HepG2 (cell line): ENCODE measurements around the gene MAPK11. TPM values are rescaled to one million over a fixed set of nuclear protein-coding genes. Genes with fewer than 3 reads are reported as not detected.

ENCODE experiments used
- ATAC-seq: fragments of 200-7000 bp; cut with Tn5 transposase; 3 replicates; pipeline ENCODE4 v1.9.1; 2020; ENCODE audit warnings: mild to moderate bottlenecking, moderate library complexity
- BruUV-seq: library from RNA; stranded (reverse); fragments of 400-500 nt; replicated peaks from 2 replicates; lab custom pipeline; 2021; lab: Mats Ljungman, UMichigan
- CTCF ChIA-PET: fragments of 300-600 bp; formaldehyde crosslinking; extraction: SDS; loops from one replicate; lab custom pipeline; 2021; ENCODE audit warnings: low total read pairs, inconsistent platforms, low intra/inter-chr PET ratio; lab: Yijun Ruan, JAX
- POLR2A ChIA-PET: fragments of 350-600 bp; sonication (Branson Sonifier 250); formaldehyde crosslinking; loops from one replicate; lab custom pipeline; 2020; ENCODE audit warnings: antibody characterized with exemption, inconsistent platforms; lab: Yijun Ruan, JAX
- DNase-seq: peaks from one replicate; pipeline ENCODE4 v3.0.0-alpha.2; 2015; ENCODE audit warnings: low spot score
- FAIRE-seq: peaks from 3 replicates; lab custom pipeline; 2011; peaks lifted over from hg19 to GRCh38; lab: Jason Lieb, UNC
- H2AFZ ChIP-seq: one replicate; pipeline ENCODE4 v1.6.1; 2011; ENCODE audit warnings: low read length, inconsistent platforms
- H3K27ac ChIP-seq: fragments of 300-600 bp; 3 replicates; pipeline ENCODE4 v1.8.0; 2011; ENCODE audit warnings: mixed run types, mild to moderate bottlenecking, mixed read lengths, low read length, inconsistent platforms; ENCODE audit not compliant: insufficient read depth; ENCODE audit errors: extremely low read length
- H3K27me3 ChIP-seq, 2 experiments: fragments of 200-600 bp in 1 of 2; 2 replicates in 1 of 2; 3 replicates in 1 of 2; pipeline versions ENCODE4 v1.6.0 to v1.8.0; 2011; ENCODE audit warnings: low read length in 2 of 2, mild to moderate bottlenecking in 2 of 2, moderate library complexity in 2 of 2, inconsistent platforms in 1 of 2; ENCODE audit not compliant: insufficient read depth in 2 of 2, control insufficient read depth in 1 of 2
- H3K36me3 ChIP-seq, 2 experiments: fragments of 200-600 bp in 1 of 2; replicated peaks in 1 of 2; 2 replicates in 1 of 2; 3 replicates in 1 of 2; pipeline versions ENCODE4 v1.5.1 to v1.8.0; 2011; ENCODE audit warnings: low read length in 2 of 2, inconsistent platforms in 1 of 2; ENCODE audit not compliant: insufficient read depth in 2 of 2, control insufficient read depth in 1 of 2
- H3K4me1 ChIP-seq: 2 replicates; pipeline ENCODE4 v1.5.1; 2012; ENCODE audit warnings: low read length, inconsistent platforms; ENCODE audit not compliant: insufficient read depth
- H3K4me2 ChIP-seq: 2 replicates; pipeline ENCODE4 v1.6.0; 2011; ENCODE audit warnings: low read depth, low read length, inconsistent platforms
- H3K4me3 ChIP-seq, 3 experiments: fragments of 200-600 bp in 1 of 3; sonication (generic), shearing (Covaris generic) in 1 of 3; replicated peaks in 1 of 3; 2 replicates each; pipeline ENCODE4 v1.5.1; 2011 to 2016; ENCODE audit warnings: low read length in 3 of 3, inconsistent platforms in 2 of 3, low read depth in 2 of 3, mild to moderate bottlenecking in 2 of 3, control low read depth in 1 of 3, mixed read lengths in 1 of 3; ENCODE audit not compliant: insufficient read depth in 1 of 3
- H3K79me2 ChIP-seq: one replicate; pipeline ENCODE4 v1.6.1; 2011; ENCODE audit warnings: low read length, inconsistent platforms; ENCODE audit not compliant: insufficient read depth
- H3K9ac ChIP-seq: 2 replicates; pipeline ENCODE4 v1.6.0; 2011; ENCODE audit warnings: mild to moderate bottlenecking, low read depth, low read length, inconsistent platforms; ENCODE audit not compliant: insufficient read depth
- H3K9me3 ChIP-seq: 2 replicates; pipeline ENCODE4 v1.5.1; 2012; ENCODE audit warnings: mild to moderate bottlenecking, low read length
- H4K20me1 ChIP-seq: 2 replicates; pipeline ENCODE4 v1.6.0; 2011; ENCODE audit warnings: inconsistent platforms, mild to moderate bottlenecking, low read length, moderate library complexity; ENCODE audit not compliant: insufficient read depth
- BHLHE40 ChIP-seq: IDR thresholded peaks from 2 replicates; pipeline ENCODE4 v1.6.1; 2011; ENCODE audit warnings: low read length, improper control_type of control experiment
- ZC3H4 ChIP-seq: sonication (generic); formaldehyde crosslinking; IDR thresholded peaks from 2 replicates; pipeline ENCODE4 v1.4.0; 2020; ENCODE audit warnings: missing genetic modification reagents, borderline replicate concordance
- WGBS: methylation state at CpG from one replicate; pipeline ENCODE4 v1.1.6; 2017; ENCODE audit warnings: low lambda C conversion rate; 5-methylcytosine and 5-hydroxymethylcytosine counted together
- in situ Hi-C: cut with HindIII; loops from 2 replicates; pipeline ENCODE4 v1.10.0; 2017; ENCODE audit warnings: low pct_unique_long_range_greater_than_20kb; ENCODE audit not compliant: extremely low pct_ligation_motif_present
- intact Hi-C: fragments of 100-400 bp; cut with micrococcal nuclease; formaldehyde crosslinking; loops from one replicate; pipeline ENCODE4 v1.10.0; 2022; ENCODE audit not compliant: unreplicated experiment
- polyA plus RNA-seq, 8 experiments: library from polyadenylated mRNA; depleted of rRNA in 3 of 8; stranded (reverse) in 7 of 8; unstranded in 1 of 8; fragments of >200 nt; fragmentation: Illumina TruSeq in 4 of 8; extraction: Trizol in 4 of 8; gene quantifications; 2 replicates each; pipeline versions ENCODE4 v1.2.1 to v1.2.3, GENCODE V29; 2011 to 2016; ENCODE audit warnings: low read depth in 4 of 8, missing spikeins in 1 of 8, mixed read lengths in 1 of 8; ENCODE audit not compliant: insufficient read depth in 1 of 8
- total RNA-seq, 5 experiments: library from RNA; depleted of rRNA; stranded (reverse); fragments of >200 nt; fragmentation: Illumina TruSeq; extraction: Trizol; gene quantifications; 2 replicates each; pipeline ENCODE4 v1.2.3, GENCODE V29; 2016; ENCODE audit warnings: low read depth in 1 of 5
- TF ChIP-seq, protein P1 (sequence below): sonication (generic); formaldehyde crosslinking; IDR thresholded peaks from 2 replicates; pipeline ENCODE4 v1.5.0; 2020; ENCODE audit warnings: mild to moderate bottlenecking, missing genetic modification reagents, moderate library complexity
- TF ChIP-seq, protein P2 (sequence below): sonication (generic); formaldehyde crosslinking; IDR thresholded peaks from 2 replicates; pipeline ENCODE4 v1.5.1; 2020; ENCODE audit warnings: mild to moderate bottlenecking, missing genetic modification reagents, moderate library complexity
- TF ChIP-seq, protein P3 (sequence below): sonication (generic); formaldehyde crosslinking; IDR thresholded peaks from 2 replicates; pipeline ENCODE4 v1.5.1; 2020; ENCODE audit warnings: missing genetic modification reagents, mild to moderate bottlenecking, borderline replicate concordance
- TF ChIP-seq, protein P4 (sequence below): sonication (generic); formaldehyde crosslinking; IDR thresholded peaks from 2 replicates; pipeline ENCODE4 v1.4.0; 2020; ENCODE audit warnings: missing genetic modification reagents; ENCODE audit errors: not compliant biosample characterization

Gene MAPK11
- total and polyA plus RNA-seq, 2 of the 13 experiments (the other 11 are each of a cell fraction or from before 2014, with no cell fraction given), result 0.15 to 0.17 TPM

DNA sequence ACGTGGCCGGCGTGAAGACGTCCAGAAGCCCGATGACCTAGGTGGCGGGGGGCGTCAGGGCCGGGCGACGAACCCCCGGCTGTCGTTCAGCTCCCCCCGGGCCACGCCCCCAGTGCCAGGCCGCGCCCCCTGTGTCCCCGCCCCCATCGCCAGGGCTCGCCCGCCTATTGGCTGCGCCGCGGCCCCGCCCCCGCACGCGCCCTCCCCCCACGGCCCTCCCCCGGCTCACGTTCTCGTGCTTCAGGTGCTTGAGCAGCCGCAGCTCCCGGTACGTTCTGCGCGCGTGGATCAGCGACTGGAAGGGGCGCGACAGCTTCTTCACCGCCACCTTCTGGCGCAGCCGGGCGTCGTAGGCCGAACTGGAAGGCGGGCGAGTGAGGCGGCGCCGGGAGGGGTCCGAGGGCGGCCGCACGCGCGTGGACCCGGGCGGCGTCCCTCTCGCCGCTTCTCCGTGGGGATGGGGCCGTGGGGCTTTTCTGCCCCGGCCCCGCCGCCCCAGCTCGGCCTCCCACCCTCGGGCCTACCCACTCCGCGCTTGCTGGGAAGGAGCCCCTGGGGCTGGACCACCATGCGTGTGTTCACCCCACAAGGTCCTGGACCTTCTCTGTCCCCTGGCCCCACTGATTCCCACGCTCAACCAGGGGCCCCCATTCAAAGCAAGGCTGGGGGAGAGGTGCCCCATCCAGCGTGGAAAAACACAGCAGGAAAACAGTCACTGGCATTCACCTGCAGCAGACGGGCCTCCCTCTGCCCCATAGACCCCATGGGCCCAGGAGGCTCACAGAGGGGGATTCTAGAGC is 2.4 kb downstream of the MAPK11 start:
- DNase-seq (no peak), FAIRE-seq (no peak), ATAC-seq (no peak)
- 24% methylated on average over 19 of the region's 75 CpGs for WGBS
- Histone ChIP-seq H3K9ac (no peak overlapping the region), H3K27ac (no peak overlapping the region), H3K36me3 (no peaks in the 10 kb centered on the region), H3K4me1 (peaks cover 43% of the 10 kb centered on the region), H3K9me3 (no peaks in the 10 kb centered on the region), H3K79me2 (no peaks in the 10 kb centered on the region), H2AFZ (no peak overlapping the region), H3K4me2 (peak overlapping the region; percentile 58), H3K4me3 (peak overlapping the region in 1 of 3 experiments; percentile 48; a peak in 1 of 6 replicates), H3K27me3 (peaks cover 21 to 65% of the 10 kb centered on the region in 2 experiments), H4K20me1 (peaks cover 7% of the 10 kb centered on the region; the same call in 1 of the 2 replicates)
- intact Hi-C loops, result no loop called here
- CTCF ChIA-PET, result no interaction called here
- BruUV-seq, result no TSS peak
- POLR2A ChIA-PET, result interaction anchor here (1.3 to 1.5 kb wide), 2 partner anchors 17 to 61 kb away, joined by 4 to 6 read pairs; partner anchors contain the start of gene HDAC10
- in situ Hi-C loops, result no loop called here
- TF ChIP-seq ZC3H4 (CRISPR knock-in tag), result no peak
- TF ChIP-seq, protein P1, sequence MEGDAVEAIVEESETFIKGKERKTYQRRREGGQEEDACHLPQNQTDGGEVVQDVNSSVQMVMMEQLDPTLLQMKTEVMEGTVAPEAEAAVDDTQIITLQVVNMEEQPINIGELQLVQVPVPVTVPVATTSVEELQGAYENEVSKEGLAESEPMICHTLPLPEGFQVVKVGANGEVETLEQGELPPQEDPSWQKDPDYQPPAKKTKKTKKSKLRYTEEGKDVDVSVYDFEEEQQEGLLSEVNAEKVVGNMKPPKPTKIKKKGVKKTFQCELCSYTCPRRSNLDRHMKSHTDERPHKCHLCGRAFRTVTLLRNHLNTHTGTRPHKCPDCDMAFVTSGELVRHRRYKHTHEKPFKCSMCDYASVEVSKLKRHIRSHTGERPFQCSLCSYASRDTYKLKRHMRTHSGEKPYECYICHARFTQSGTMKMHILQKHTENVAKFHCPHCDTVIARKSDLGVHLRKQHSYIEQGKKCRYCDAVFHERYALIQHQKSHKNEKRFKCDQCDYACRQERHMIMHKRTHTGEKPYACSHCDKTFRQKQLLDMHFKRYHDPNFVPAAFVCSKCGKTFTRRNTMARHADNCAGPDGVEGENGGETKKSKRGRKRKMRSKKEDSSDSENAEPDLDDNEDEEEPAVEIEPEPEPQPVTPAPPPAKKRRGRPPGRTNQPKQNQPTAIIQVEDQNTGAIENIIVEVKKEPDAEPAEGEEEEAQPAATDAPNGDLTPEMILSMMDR (CRISPR knock-in tag), result peak; percentile 50
- TF ChIP-seq, protein P2, sequence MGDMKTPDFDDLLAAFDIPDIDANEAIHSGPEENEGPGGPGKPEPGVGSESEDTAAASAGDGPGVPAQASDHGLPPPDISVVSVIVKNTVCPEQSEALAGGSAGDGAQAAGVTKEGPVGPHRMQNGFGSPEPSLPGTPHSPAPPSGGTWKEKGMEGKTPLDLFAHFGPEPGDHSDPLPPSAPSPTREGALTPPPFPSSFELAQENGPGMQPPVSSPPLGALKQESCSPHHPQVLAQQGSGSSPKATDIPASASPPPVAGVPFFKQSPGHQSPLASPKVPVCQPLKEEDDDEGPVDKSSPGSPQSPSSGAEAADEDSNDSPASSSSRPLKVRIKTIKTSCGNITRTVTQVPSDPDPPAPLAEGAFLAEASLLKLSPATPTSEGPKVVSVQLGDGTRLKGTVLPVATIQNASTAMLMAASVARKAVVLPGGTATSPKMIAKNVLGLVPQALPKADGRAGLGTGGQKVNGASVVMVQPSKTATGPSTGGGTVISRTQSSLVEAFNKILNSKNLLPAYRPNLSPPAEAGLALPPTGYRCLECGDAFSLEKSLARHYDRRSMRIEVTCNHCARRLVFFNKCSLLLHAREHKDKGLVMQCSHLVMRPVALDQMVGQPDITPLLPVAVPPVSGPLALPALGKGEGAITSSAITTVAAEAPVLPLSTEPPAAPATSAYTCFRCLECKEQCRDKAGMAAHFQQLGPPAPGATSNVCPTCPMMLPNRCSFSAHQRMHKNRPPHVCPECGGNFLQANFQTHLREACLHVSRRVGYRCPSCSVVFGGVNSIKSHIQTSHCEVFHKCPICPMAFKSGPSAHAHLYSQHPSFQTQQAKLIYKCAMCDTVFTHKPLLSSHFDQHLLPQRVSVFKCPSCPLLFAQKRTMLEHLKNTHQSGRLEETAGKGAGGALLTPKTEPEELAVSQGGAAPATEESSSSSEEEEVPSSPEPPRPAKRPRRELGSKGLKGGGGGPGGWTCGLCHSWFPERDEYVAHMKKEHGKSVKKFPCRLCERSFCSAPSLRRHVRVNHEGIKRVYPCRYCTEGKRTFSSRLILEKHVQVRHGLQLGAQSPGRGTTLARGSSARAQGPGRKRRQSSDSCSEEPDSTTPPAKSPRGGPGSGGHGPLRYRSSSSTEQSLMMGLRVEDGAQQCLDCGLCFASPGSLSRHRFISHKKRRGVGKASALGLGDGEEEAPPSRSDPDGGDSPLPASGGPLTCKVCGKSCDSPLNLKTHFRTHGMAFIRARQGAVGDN (CRISPR knock-in tag), result peak; percentile 36; the same call in 1 of the 2 replicates
- TF ChIP-seq, protein P3, sequence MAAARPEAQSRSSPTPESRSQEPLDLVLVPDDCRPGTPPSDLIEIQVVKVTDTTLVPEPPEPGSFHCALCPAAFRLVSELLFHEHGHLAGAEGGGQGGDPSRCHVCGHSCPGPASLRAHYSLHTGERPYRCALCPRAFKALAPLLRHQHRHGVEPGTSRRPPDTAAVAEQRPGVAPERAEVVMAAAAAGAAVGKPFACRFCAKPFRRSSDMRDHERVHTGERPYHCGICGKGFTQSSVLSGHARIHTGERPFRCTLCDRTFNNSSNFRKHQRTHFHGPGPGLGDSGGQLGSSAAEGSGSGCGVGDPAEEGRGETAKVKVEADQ (CRISPR knock-in tag), result peak; percentile 29; the same call in 1 of the 2 replicates
- peak; percentile 43; the same call in 1 of the 2 replicates for TF ChIP-seq BHLHE40
- TF ChIP-seq, protein P4, sequence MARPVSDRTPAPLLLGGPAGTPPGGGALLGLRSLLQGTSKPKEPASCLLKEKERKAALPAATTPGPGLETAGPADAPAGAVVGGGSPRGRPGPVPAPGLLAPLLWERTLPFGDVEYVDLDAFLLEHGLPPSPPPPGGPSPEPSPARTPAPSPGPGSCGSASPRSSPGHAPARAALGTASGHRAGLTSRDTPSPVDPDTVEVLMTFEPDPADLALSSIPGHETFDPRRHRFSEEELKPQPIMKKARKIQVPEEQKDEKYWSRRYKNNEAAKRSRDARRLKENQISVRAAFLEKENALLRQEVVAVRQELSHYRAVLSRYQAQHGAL (CRISPR knock-in tag), result no peak
